GM19452 (cell line): ENCODE data around the gene SKI.

ENCODE experiments used
- ATAC-seq: cut with Tn5 transposase; IDR thresholded peaks from one replicate; pipeline ENCODE4 v1.9.1; 2021; ENCODE audit not compliant: unreplicated experiment

Gene SKI

GRCh38 chr1:2335721-2336455 is 107.8 kb downstream of the SKI start:
- no peak for ATAC-seq

GRCh38 chr1:2336499-2336898 is 108.4 kb downstream of the SKI start:
- no peak for ATAC-seq

DNA sequence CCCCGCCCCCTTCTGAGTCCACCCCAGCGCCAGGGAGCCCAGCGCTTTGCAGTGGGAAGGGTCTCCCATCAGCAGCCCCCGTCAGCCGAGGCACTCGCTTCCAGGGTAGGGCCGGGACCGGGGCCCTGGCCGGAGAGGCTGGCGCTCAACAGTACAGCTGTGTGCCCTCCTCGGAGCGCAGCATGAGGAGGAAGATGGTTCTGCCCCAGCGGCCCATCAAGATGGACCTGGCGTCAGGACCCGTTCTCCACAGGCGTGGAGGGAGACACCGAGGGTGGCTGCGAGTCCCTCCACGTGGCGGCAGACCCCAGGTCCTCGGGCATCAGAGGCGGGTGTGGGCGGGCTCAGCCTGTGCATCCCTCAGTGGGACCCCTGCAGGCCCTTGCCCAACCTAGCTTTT is 109.0 kb downstream of the SKI start:
- no peak for ATAC-seq

DNA sequence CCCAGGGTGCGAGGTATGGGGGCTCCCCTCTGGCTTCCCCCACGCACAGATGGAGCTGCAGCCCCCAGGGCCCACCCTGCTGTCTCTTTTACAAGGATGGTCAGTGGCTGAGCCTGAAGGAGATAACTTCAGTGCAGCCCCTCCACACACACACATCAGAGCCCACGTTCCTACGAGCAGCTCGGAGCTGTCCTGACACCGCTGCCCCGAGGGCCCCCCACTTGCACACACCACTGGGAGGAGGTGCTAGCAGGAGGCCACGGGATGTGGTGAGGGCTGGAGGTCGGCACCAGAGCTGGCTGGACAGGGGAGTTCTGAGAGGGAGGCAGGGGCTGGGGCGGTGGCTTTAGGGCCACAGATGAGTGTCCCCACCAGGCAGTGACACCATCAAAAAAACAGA is 109.4 kb downstream of the SKI start:
- ATAC-seq = no peak

DNA sequence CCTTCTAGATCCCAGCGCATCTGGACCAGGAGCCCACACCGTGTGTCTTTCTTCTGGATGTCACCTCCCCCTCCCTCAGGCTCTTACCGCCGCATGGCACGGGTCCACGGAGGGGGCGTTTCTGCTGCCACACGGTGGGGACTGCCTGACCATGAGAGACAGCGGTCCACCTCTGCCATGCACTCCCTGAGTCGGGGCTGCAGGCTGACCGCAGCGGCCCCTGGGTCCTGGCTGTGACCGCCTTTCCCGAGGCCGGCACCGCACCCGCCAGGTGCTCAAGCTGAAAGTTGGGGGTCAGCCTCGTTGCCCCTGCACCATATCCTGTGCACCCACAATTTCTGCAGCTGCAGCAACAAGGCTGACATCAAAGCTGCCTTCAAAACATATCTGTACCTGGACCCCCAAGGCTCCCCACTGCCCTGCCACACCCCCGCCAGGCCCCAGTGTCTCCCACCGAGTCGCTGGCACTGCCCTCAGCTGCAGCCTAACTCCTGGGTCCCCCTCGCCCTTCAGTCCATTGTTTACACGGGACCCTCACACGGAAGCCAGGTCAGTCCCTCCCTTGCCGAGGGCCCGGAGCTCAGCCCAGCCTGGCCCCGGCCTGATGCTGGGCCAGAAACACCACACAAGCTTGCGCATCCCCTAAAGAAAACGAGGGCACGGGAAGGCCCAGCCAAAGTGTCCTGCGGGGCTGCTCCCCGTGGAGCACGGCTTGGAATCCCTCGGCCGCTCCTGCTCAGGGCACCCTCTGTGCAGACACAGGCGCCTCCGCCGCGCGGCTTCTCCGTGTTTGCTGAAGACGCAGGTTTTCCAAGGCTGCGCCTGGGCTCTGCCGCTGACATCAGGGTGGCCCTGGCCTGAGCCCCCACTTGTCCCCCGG is 111.3 kb downstream of the SKI start:
- ATAC-seq = no peak

- ATAC-seq = no peak
These were observed 112.2 kb downstream of the SKI start for GRCh38 chr1:2340086-2340917.

GRCh38 chr1:2340918-2341254 is 112.8 kb downstream of the SKI start:
- no peak for ATAC-seq

GRCh38 chr1:2341706-2342383 is 113.7 kb downstream of the SKI start:
- no peak for ATAC-seq

DNA sequence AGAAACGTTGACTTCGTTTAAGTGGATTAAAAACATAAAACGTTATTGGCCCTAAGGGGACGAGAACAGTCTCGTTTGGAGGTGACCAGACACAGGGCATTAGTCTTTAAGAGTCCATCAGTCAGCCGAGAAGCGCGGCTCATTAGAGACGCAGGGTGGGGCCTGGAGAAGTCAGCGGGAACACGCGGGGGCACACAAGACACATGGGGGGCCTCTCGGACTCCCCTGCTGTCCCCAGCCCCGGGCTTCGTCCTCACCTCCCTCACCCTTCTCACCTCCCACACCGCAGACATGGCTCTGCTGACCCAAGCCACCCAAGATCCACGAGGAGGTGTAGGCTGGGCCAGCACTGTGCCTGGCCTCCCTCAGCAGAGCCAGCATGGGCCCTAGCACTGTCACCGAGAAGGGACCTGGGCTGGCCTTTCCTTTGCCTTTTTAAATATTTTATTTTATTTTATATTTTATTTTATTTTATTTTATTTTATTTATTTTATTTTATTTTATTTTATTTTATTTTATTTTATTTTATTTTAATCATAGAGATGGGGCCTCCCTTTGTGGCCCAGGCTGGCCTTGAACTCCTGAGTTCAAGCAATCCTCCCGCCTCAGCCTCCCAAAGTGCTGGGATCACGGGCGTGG is 114.4 kb downstream of the SKI start:
- ATAC-seq = no peak

DNA sequence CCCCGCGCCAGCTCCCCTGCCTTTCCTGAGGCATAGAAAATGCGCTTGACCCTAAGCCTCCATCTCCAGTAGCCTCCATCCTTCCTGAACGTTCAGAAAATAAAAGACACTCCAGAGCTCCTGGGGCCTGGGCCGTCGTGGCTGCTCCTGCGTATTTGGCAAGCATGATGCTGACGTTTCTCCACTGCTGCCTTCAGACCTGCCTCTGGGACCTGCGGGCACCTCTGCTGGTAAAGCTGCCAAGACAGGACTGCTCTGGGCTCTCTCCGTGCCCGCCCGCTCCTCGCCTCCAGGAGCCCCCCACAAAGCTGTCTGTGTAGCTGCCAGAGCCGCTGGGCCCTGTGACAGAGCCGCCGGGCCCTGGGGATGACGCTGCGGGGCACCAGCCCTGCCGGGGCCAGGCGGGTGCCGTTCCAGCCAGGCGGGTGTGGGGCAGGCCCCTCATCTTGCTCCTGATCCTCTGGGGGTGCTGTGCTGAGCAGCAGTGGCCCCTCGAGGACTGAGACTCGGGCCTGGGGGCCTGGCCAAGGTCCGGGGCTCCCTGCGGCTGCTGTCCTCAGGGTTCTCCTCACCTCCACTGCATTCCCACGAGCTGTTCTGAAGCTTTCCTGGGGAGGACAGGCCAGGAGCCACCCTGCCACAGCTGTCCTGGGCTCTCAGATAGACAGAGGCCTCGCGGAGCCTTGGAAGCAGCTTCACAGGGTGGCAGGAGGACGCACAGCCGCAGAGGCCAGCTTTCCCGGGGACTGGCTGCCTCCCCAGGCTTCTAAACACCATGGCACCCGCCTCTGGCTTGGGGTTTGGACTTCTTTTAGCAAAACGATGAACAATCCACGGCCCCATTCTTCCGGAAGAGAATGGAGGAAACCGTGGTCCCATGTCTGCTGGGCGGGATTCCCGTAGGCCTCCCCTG is 115.2 kb downstream of the SKI start:
- ATAC-seq = no peak

- ATAC-seq = no peak
These were observed 116.1 kb downstream of the SKI start for GRCh38 chr1:2344121-2344681.

DNA sequence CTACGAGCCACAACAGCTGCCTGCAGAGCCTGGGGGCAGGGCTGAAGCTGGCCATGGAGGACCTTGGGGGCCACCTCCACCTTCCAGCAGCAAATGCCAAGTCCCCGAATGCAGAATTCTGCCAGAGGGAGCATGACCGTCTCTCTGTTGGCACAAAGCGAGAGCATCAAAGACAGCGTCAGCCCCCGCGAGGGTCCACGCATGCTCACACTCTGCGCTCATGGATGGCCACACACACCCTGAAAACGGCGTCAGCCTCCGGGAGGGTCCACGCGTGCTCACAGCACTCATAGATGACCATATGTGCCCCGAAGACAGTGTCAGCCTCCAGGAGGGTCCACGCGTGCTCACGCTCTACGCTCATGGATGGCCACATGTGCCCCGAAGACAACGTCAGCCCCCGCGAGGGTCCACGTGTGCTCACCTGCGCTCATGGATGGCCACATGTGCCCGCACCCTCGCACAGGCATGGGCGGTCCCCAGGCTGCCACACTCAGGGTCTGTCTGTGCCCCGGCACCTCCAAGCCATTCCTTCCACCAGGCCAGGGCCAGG is 116.7 kb downstream of the SKI start:
- no peak for ATAC-seq

DNA sequence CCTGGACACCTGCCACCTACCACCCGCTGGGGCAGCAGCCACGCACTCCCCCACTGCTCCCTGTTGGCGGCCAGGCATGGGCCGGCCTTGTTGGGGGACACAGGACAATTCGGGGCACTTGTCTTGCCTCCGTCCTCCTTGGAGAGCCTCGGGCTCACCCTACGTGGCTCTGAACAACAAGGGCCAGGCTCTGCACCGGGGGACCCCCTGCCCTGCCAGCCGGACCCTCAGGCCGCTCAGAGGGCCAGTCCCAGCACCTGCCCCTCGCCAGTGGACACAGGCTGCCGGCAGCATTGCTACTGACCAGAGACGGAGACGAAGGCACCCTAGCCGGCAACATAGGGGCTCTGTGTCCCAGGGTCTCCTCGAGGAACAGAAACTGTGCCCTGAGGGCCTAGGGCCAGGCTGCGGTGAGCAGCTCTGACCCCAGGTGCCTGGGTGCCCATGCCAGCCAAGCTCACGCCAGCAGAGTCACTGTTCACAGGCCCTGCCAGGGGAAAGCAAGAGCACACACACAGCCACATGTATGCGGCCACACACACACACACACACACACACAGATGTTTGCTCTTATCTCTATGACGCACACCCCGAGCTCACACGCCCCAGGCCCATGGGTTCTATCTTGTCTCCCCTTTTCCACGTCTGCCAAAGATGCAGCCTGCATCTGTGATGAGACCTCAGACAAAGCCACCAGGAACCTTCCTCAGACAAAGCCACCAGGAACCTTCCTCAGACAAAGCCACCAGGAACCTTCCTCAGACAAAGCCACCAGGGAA is 117.4 kb downstream of the SKI start:
- no peak for ATAC-seq

DNA sequence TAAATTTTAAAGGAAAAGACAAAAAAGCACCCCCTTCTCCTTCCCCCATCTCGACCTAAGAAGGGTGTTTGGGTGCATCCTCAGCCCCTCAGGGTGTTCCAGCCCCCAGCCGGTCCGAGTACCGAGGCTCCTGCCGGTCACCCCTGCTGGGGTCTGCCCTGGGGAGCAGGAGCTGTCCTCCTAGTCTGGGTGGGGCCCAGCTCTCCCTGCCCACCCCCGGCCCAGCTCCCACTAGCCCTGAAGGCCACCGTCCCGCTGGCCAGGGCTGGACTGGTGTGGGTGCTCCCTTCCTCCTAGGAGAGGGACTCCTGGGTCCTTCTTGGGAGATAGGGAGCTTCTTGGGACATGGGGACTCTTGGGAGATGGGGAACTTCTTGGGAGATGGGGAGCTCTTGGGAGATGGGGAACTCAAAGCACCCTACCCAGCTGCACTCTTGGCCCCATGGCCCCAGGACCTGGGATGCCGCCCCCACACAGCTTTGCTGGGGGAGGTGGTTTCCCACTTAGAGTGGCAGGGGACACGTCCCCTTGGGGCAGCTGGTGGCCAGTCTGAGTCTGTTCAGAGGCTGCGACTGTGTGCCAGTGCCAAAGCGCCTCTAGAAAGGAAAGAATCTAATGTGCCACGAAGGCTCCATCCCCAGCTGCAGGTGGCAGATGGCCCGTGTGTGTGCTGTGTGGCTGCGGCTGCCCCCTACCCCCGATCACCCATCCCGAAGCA is 118.7 kb downstream of the SKI start:
- ATAC-seq = no peak

GRCh38 chr1:2347409-2347785 is 119.3 kb downstream of the SKI start:
- ATAC-seq = no peak

- ATAC-seq = no peak
These were observed 119.8 kb downstream of the SKI start for GRCh38 chr1:2347896-2348295.
